HepG2 (cell line): ENCODE measurements around the gene EFCAB8. TPM values are rescaled to one million over a fixed set of nuclear protein-coding genes. Genes with fewer than 3 reads are reported as not detected.

Source experiments
- ATAC-seq: fragments of 200-7000 bp; cut with Tn5 transposase; 3 replicates; pipeline ENCODE4 v1.9.1; 2020; ENCODE audit warnings: mild to moderate bottlenecking, moderate library complexity
- BruUV-seq: library from RNA; stranded (reverse); fragments of 400-500 nt; replicated peaks from 2 replicates; lab custom pipeline; 2021; lab: Mats Ljungman, UMichigan
- CTCF ChIA-PET: fragments of 300-600 bp; formaldehyde crosslinking; extraction: SDS; loops from one replicate; lab custom pipeline; 2021; ENCODE audit warnings: low total read pairs, inconsistent platforms, low intra/inter-chr PET ratio; lab: Yijun Ruan, JAX
- POLR2A ChIA-PET: fragments of 350-600 bp; sonication (Branson Sonifier 250); formaldehyde crosslinking; loops from one replicate; lab custom pipeline; 2020; ENCODE audit warnings: antibody characterized with exemption, inconsistent platforms; lab: Yijun Ruan, JAX
- DNase-seq: peaks from one replicate; pipeline ENCODE4 v3.0.0-alpha.2; 2015; ENCODE audit warnings: low spot score
- FAIRE-seq: peaks from 3 replicates; lab custom pipeline; 2011; peaks lifted over from hg19 to GRCh38; lab: Jason Lieb, UNC
- H2AFZ ChIP-seq: one replicate; pipeline ENCODE4 v1.6.1; 2011; ENCODE audit warnings: low read length, inconsistent platforms
- H3K27ac ChIP-seq: fragments of 300-600 bp; 3 replicates; pipeline ENCODE4 v1.8.0; 2011; ENCODE audit warnings: mixed run types, mild to moderate bottlenecking, mixed read lengths, low read length, inconsistent platforms; ENCODE audit not compliant: insufficient read depth; ENCODE audit errors: extremely low read length
- H3K27me3 ChIP-seq, 2 experiments: fragments of 200-600 bp in 1 of 2; 2 replicates in 1 of 2; 3 replicates in 1 of 2; pipeline versions ENCODE4 v1.6.0 to v1.8.0; 2011; ENCODE audit warnings: low read length in 2 of 2, mild to moderate bottlenecking in 2 of 2, moderate library complexity in 2 of 2, inconsistent platforms in 1 of 2; ENCODE audit not compliant: insufficient read depth in 2 of 2, control insufficient read depth in 1 of 2
- H3K36me3 ChIP-seq, 2 experiments: fragments of 200-600 bp in 1 of 2; replicated peaks in 1 of 2; 2 replicates in 1 of 2; 3 replicates in 1 of 2; pipeline versions ENCODE4 v1.5.1 to v1.8.0; 2011; ENCODE audit warnings: low read length in 2 of 2, inconsistent platforms in 1 of 2; ENCODE audit not compliant: insufficient read depth in 2 of 2, control insufficient read depth in 1 of 2
- H3K4me1 ChIP-seq: 2 replicates; pipeline ENCODE4 v1.5.1; 2012; ENCODE audit warnings: low read length, inconsistent platforms; ENCODE audit not compliant: insufficient read depth
- H3K4me2 ChIP-seq: 2 replicates; pipeline ENCODE4 v1.6.0; 2011; ENCODE audit warnings: low read depth, low read length, inconsistent platforms
- H3K4me3 ChIP-seq, 3 experiments: fragments of 200-600 bp in 1 of 3; sonication (generic), shearing (Covaris generic) in 1 of 3; replicated peaks in 1 of 3; 2 replicates each; pipeline ENCODE4 v1.5.1; 2011 to 2016; ENCODE audit warnings: low read length in 3 of 3, inconsistent platforms in 2 of 3, low read depth in 2 of 3, mild to moderate bottlenecking in 2 of 3, control low read depth in 1 of 3, mixed read lengths in 1 of 3; ENCODE audit not compliant: insufficient read depth in 1 of 3
- H3K79me2 ChIP-seq: one replicate; pipeline ENCODE4 v1.6.1; 2011; ENCODE audit warnings: low read length, inconsistent platforms; ENCODE audit not compliant: insufficient read depth
- H3K9ac ChIP-seq: 2 replicates; pipeline ENCODE4 v1.6.0; 2011; ENCODE audit warnings: mild to moderate bottlenecking, low read depth, low read length, inconsistent platforms; ENCODE audit not compliant: insufficient read depth
- H3K9me3 ChIP-seq: 2 replicates; pipeline ENCODE4 v1.5.1; 2012; ENCODE audit warnings: mild to moderate bottlenecking, low read length
- H4K20me1 ChIP-seq: 2 replicates; pipeline ENCODE4 v1.6.0; 2011; ENCODE audit warnings: inconsistent platforms, mild to moderate bottlenecking, low read length, moderate library complexity; ENCODE audit not compliant: insufficient read depth
- ASH2L ChIP-seq: fragments of 300-600, 200-600 bp; sonication (generic); IDR thresholded peaks from 2 replicates; pipeline ENCODE4 v1.7.0; 2017; ENCODE audit warnings: low read depth, mild to moderate bottlenecking, moderate library complexity, mixed read lengths, low read length; ENCODE audit not compliant: insufficient read length
- ERF ChIP-seq: IDR thresholded peaks from 2 replicates; pipeline ENCODE4 v1.6.1; 2018; ENCODE audit warnings: missing biosample characterization, missing genetic modification reagents
- GFI1 ChIP-seq: sonication (generic); formaldehyde crosslinking; IDR thresholded peaks from 2 replicates; pipeline ENCODE4 v1.5.0; 2020; ENCODE audit warnings: missing genetic modification reagents, mild to moderate bottlenecking, borderline replicate concordance
- HMGXB4 ChIP-seq, 2 experiments: sonication (generic) in 1 of 2; formaldehyde crosslinking in 1 of 2; IDR thresholded peaks; 2 replicates each; pipeline versions ENCODE4 v1.4.0 to v1.6.1; 2018 to 2020; ENCODE audit warnings: missing genetic modification reagents in 2 of 2, borderline replicate concordance in 1 of 2, low read depth in 1 of 2, mild to moderate bottlenecking in 1 of 2, missing biosample characterization in 1 of 2
- JUNB ChIP-seq: sonication (generic); formaldehyde crosslinking; IDR thresholded peaks from 2 replicates; pipeline ENCODE4 v1.8.0; 2022; ENCODE audit warnings: missing genetic modification reagents, mild to moderate bottlenecking, borderline replicate concordance
- MEF2D ChIP-seq: sonication (generic); formaldehyde crosslinking; IDR thresholded peaks from 2 replicates; pipeline ENCODE4 v1.5.1; 2020; ENCODE audit warnings: mild to moderate bottlenecking, missing genetic modification reagents
- MLLT10 ChIP-seq: sonication (generic); formaldehyde crosslinking; IDR thresholded peaks from 2 replicates; pipeline ENCODE4 v1.4.0; 2020; ENCODE audit warnings: missing genetic modification reagents
- MXI1 ChIP-seq: IDR thresholded peaks from 3 replicates; pipeline ENCODE4 v1.6.1; 2012; ENCODE audit warnings: low read depth, low read length, inconsistent platforms, borderline replicate concordance
- MZF1 ChIP-seq: sonication (generic); formaldehyde crosslinking; IDR thresholded peaks from 2 replicates; pipeline ENCODE4 v1.8.1; 2023; ENCODE audit warnings: mild to moderate bottlenecking, missing genetic modification reagents, borderline replicate concordance
- SNAPC2 ChIP-seq: sonication (generic); formaldehyde crosslinking; IDR thresholded peaks from 2 replicates; pipeline ENCODE4 v1.8.1; 2022; ENCODE audit warnings: mild to moderate bottlenecking, missing genetic modification reagents
- SNRNP70 ChIP-seq: fragments of 200-400 bp; formaldehyde crosslinking; IDR thresholded peaks from 2 replicates; pipeline ENCODE4 v1.6.1; 2017; ENCODE audit warnings: mild to moderate bottlenecking, low read depth, low read length, moderate library complexity
- ZBTB1 ChIP-seq: sonication (generic); formaldehyde crosslinking; IDR thresholded peaks from 2 replicates; pipeline ENCODE4 v1.4.0; 2020; ENCODE audit warnings: missing genetic modification reagents, borderline replicate concordance
- ZNF18 ChIP-seq: sonication (generic); formaldehyde crosslinking; IDR thresholded peaks from 2 replicates; pipeline ENCODE4 v1.8.0; 2022; ENCODE audit warnings: mild to moderate bottlenecking, missing genetic modification reagents; ENCODE audit not compliant: insufficient replicate concordance
- ZNF629 ChIP-seq: sonication (generic); formaldehyde crosslinking; conservative IDR thresholded peaks from 2 replicates; pipeline ENCODE4 v1.5.0; 2020; ENCODE audit warnings: missing genetic modification reagents
- WGBS: methylation state at CpG from one replicate; pipeline ENCODE4 v1.1.6; 2017; ENCODE audit warnings: low lambda C conversion rate; 5-methylcytosine and 5-hydroxymethylcytosine counted together
- in situ Hi-C: cut with HindIII; loops from 2 replicates; pipeline ENCODE4 v1.10.0; 2017; ENCODE audit warnings: low pct_unique_long_range_greater_than_20kb; ENCODE audit not compliant: extremely low pct_ligation_motif_present
- intact Hi-C: fragments of 100-400 bp; cut with micrococcal nuclease; formaldehyde crosslinking; loops from one replicate; pipeline ENCODE4 v1.10.0; 2022; ENCODE audit not compliant: unreplicated experiment
- polyA plus RNA-seq, 8 experiments: library from polyadenylated mRNA; depleted of rRNA in 3 of 8; stranded (reverse) in 7 of 8; unstranded in 1 of 8; fragments of >200 nt; fragmentation: Illumina TruSeq in 4 of 8; extraction: Trizol in 4 of 8; gene quantifications; 2 replicates each; pipeline versions ENCODE4 v1.2.1 to v1.2.3, GENCODE V29; 2011 to 2016; ENCODE audit warnings: low read depth in 4 of 8, missing spikeins in 1 of 8, mixed read lengths in 1 of 8; ENCODE audit not compliant: insufficient read depth in 1 of 8
- total RNA-seq, 5 experiments: library from RNA; depleted of rRNA; stranded (reverse); fragments of >200 nt; fragmentation: Illumina TruSeq; extraction: Trizol; gene quantifications; 2 replicates each; pipeline ENCODE4 v1.2.3, GENCODE V29; 2016; ENCODE audit warnings: low read depth in 1 of 5

EFCAB8 gene
- total and polyA plus RNA-seq, 2 of the 13 experiments (the other 11 are each of a cell fraction or from before 2014, with no cell fraction given): 0.15 to 0.22 TPM

GRCh38 chr20:32920066-32920465, 61.3 kb downstream of the EFCAB8 start (continued):
- TF ChIP-seq ZNF18: no peak
- TF ChIP-seq ERF (CRISPR knock-in tag): no peak
- no peak for TF ChIP-seq SNRNP70
- TF ChIP-seq MEF2D (CRISPR knock-in tag): no peak
- TF ChIP-seq GFI1 (CRISPR knock-in tag): no peak

- peaks cover 7% of the 10 kb centered on the region for H3K9me3 ChIP-seq
- no peak overlapping the region for H3K4me2 ChIP-seq
- WGBS: 18% methylated on average over 6 of the region's 6 CpGs
- in situ Hi-C loops (no loop called here), intact Hi-C loops (no loop called here)
- ATAC-seq (no peak), FAIRE-seq (no peak), DNase-seq (no peak)
- CTCF ChIA-PET: no interaction called here
- TF ChIP-seq MZF1 (CRISPR knock-in tag): no peak
- TF ChIP-seq HMGXB4 (CRISPR knock-in tag; IDR thresholded peaks at IDR 0.05; ENCODE audit: borderline replicate concordance in 1 of 2, low read depth in 1 of 2): no peak
- TF ChIP-seq ASH2L: no peak
- TF ChIP-seq JUNB (CRISPR knock-in tag): no peak
- TF ChIP-seq MXI1: no peak
- TF ChIP-seq ZNF629 (CRISPR knock-in tag): no peak
- TF ChIP-seq SNAPC2 (CRISPR knock-in tag): no peak
- TF ChIP-seq MLLT10: no peak
- TF ChIP-seq ZBTB1 (CRISPR knock-in tag): no peak
- no peak overlapping the region for H3K4me3 ChIP-seq
- no peaks in the 10 kb centered on the region for H3K4me1 ChIP-seq
- H3K27me3 ChIP-seq: peaks cover 0 to 32% of the 10 kb centered on the region in 2 experiments; a peak in 4 of 5 replicates
- H2AFZ ChIP-seq: no peak overlapping the region
- BruUV-seq: no TSS peak
- H4K20me1 ChIP-seq: no peaks in the 10 kb centered on the region
- no peak overlapping the region for H3K9ac ChIP-seq
- H3K79me2 ChIP-seq: no peaks in the 10 kb centered on the region
- POLR2A ChIA-PET: no interaction called here
- H3K27ac ChIP-seq: no peak overlapping the region
- no peaks in the 10 kb centered on the region for H3K36me3 ChIP-seq
Measured at GRCh38 chr20:32920530-32921298, 62.0 kb downstream of the EFCAB8 start.
